OCI-M2 (cell line): ENCODE results near the gene FAM234A.

Experiments used
- DNase-seq: peaks from one replicate; lab custom pipeline; 2025; ENCODE audit not compliant: unreplicated experiment; lab: John Stamatoyannopoulos, UW

FAM234A gene

GRCh38 chr16:293043-293775 lies 58.6 kb downstream of the FAM234A start:
- no peak for DNase-seq

- no peak for DNase-seq
These were observed 61.7 kb downstream of the FAM234A start for GRCh38 chr16:296276-296675.

- no peak for DNase-seq
These were observed 62.3 kb downstream of the FAM234A start for GRCh38 chr16:296806-297510.

- DNase-seq: no peak
These were observed 63.2 kb downstream of the FAM234A start for GRCh38 chr16:297832-298231.

GRCh38 chr16:301235-301634 lies 66.6 kb downstream of the FAM234A start:
- DNase-seq: no peak

GRCh38 chr16:301950-302349 lies 67.3 kb downstream of the FAM234A start:
- no peak for DNase-seq

- DNase-seq: no peak
These were observed 69.3 kb downstream of the FAM234A start for GRCh38 chr16:303760-304505.

- no peak for DNase-seq
These were observed 71.5 kb downstream of the FAM234A start for GRCh38 chr16:305916-306626.

GRCh38 chr16:306911-307370 lies 72.3 kb downstream of the FAM234A start:
- DNase-seq: no peak

GRCh38 chr16:307691-308312 lies 73.2 kb downstream of the FAM234A start:
- DNase-seq: no peak

GRCh38 chr16:309476-309875 lies 74.9 kb downstream of the FAM234A start:
- DNase-seq: no peak

GRCh38 chr16:311725-312124 lies 77.1 kb downstream of the FAM234A start:
- no peak for DNase-seq

GRCh38 chr16:314351-314750 lies 79.7 kb downstream of the FAM234A start:
- no peak for DNase-seq

- DNase-seq: no peak
These were observed 80.2 kb downstream of the FAM234A start for GRCh38 chr16:314795-315299.
